Suprapubic skin (tissue), 4 donors: ENCODE data around the gene IMMP2L. TPM values are rescaled to one million over a fixed set of nuclear protein-coding genes. Genes with fewer than 3 reads are reported as not detected.

ENCODE experiments used
- DNase-seq, 2 donors: peaks; one replicate each; pipeline ENCODE4 v3.0.0-alpha.2; 2019; ENCODE audit warnings: low spot score in 2 of 2
- H3K27ac ChIP-seq: fragments of 200-600 bp; sonication (generic); one replicate; pipeline ENCODE4 v1.5.1; 2019
- H3K27me3 ChIP-seq: fragments of 200-600 bp; sonication (generic); one replicate; pipeline ENCODE4 v1.5.1; 2019
- H3K36me3 ChIP-seq: fragments of 200-600 bp; sonication (generic); one replicate; pipeline ENCODE4 v1.5.1; 2019
- H3K4me1 ChIP-seq: fragments of 200-600 bp; sonication (generic); one replicate; pipeline ENCODE4 v1.5.1; 2019
- H3K4me3 ChIP-seq: fragments of 200-600 bp; sonication (generic); one replicate; pipeline ENCODE4 v1.5.1; 2019; ENCODE audit warnings: mild to moderate bottlenecking
- H3K9me3 ChIP-seq: fragments of 200-600 bp; sonication (generic); one replicate; pipeline ENCODE4 v1.5.1; 2019
- EP300 ChIP-seq: sonication (generic); formaldehyde crosslinking; IDR thresholded peaks from one replicate; pipeline ENCODE4 v1.6.1; 2017; ENCODE audit warnings: antibody characterized with exemption
- POLR2A ChIP-seq, 2 donors: fragments of 450-650 bp; IDR thresholded peaks; one replicate each; pipeline ENCODE4 v1.6.1; 2017; ENCODE audit warnings: antibody characterized with exemption in 2 of 2, mild to moderate bottlenecking in 2 of 2, moderate library complexity in 2 of 2
- POLR2AphosphoS5 ChIP-seq, 3 donors: sonication (generic); formaldehyde crosslinking; IDR thresholded peaks; one replicate each; pipeline ENCODE4 v1.6.1; 2017; ENCODE audit warnings: antibody characterized with exemption in 3 of 3
- WGBS: methylation state at CpG from one replicate; pipeline ENCODE4 v1.1.5; 2018; 5-methylcytosine and 5-hydroxymethylcytosine counted together
- total RNA-seq, 4 donors: library from RNA; depleted of rRNA; stranded (reverse); fragments of >200 nt; gene quantifications; one replicate each; pipeline ENCODE4 v1.1.0, GENCODE V29; 2016
- TF ChIP-seq, protein P1 (sequence below), 2 donors: fragments of 200-600 bp in 1 of 2; fragments of 450-650 bp in 1 of 2; sonication (generic) in 1 of 2; IDR thresholded peaks; one replicate each; pipeline ENCODE4 v1.5.1; 2016 to 2019; ENCODE audit warnings: antibody characterized with exemption in 2 of 2, mild to moderate bottlenecking in 1 of 2, moderate library complexity in 1 of 2

IMMP2L gene
- total RNA-seq, 4 donors from 2014 or later = 10.6 to 20.6 (median 14.6) TPM

DNA sequence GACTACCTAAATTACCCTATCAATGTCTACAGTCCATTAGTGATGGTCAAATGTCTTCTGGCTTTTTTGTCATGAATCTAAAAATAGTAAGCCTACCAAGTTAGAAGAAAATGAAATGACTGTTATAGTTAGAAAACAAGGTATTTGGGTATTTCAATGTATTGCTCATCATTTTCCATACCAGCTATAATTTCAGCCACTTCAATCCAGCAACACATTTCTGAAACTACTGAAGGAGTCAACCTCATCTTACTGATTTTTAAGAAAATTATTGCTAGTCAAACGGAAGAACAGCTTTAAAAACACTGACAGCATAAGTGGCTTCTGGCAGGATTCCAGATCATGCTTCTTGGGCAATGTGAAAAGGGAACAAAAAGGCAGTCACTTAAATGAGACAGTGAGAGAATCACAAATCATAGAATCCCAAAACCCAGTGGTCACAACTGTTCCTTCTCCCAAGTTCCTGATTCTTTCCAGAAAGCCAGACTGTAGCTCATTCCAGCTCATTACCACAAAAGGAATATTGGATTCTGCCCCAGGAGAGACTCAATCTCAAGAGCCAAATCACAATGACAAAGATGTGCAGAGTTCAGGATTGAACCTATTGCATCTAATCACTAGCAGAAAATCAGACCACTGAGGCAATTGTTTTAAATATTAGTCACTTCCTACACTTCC, 532.6 kb downstream of the IMMP2L start:
- H3K4me3 ChIP-seq = no peak overlapping the region
- H3K4me1 ChIP-seq = peaks cover 9% of the 10 kb centered on the region
- no peak for DNase-seq
- H3K27me3 ChIP-seq = no peaks in the 10 kb centered on the region
- H3K27ac ChIP-seq = no peak overlapping the region
- H3K9me3 ChIP-seq = no peaks in the 10 kb centered on the region
- H3K36me3 ChIP-seq = no peaks in the 10 kb centered on the region
- no peak for TF ChIP-seq POLR2AphosphoS5 (IDR thresholded peaks at IDR 0.05)
- TF ChIP-seq, protein P1, sequence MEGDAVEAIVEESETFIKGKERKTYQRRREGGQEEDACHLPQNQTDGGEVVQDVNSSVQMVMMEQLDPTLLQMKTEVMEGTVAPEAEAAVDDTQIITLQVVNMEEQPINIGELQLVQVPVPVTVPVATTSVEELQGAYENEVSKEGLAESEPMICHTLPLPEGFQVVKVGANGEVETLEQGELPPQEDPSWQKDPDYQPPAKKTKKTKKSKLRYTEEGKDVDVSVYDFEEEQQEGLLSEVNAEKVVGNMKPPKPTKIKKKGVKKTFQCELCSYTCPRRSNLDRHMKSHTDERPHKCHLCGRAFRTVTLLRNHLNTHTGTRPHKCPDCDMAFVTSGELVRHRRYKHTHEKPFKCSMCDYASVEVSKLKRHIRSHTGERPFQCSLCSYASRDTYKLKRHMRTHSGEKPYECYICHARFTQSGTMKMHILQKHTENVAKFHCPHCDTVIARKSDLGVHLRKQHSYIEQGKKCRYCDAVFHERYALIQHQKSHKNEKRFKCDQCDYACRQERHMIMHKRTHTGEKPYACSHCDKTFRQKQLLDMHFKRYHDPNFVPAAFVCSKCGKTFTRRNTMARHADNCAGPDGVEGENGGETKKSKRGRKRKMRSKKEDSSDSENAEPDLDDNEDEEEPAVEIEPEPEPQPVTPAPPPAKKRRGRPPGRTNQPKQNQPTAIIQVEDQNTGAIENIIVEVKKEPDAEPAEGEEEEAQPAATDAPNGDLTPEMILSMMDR (IDR thresholded peaks at IDR 0.05) = no peak
- no peak for TF ChIP-seq EP300
- no peak for TF ChIP-seq POLR2A (IDR thresholded peaks at IDR 0.05)
- 25% methylated on average over 1 of the region's 1 CpG for WGBS

DNA sequence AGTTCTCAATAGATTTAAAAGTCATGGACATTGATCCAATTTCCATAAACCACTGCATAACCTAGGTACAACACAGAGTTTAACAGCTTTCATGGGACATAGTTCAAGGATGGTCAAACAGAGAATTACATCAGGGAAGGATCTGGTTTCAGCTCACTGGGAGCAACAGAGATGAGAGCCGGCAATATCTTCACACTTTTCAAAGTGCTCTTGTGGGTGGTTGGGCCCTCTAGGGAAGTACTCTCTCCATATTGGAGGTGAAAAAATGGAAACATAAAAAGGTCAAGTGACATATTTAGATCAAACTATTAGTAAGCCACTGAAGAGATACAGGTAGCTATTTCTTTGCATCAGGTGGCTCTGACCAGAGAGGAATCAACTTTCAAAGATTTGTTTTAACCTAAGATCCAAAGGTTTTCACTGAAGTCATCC, 533.1 kb downstream of the IMMP2L start:
- 89% methylated on average over 1 of the region's 1 CpG for WGBS
- H3K4me3 ChIP-seq = no peak overlapping the region
- no peaks in the 10 kb centered on the region for H3K27me3 ChIP-seq
- no peaks in the 10 kb centered on the region for H3K9me3 ChIP-seq
- no peak overlapping the region for H3K27ac ChIP-seq
- TF ChIP-seq POLR2AphosphoS5 (IDR thresholded peaks at IDR 0.05) (no peak), EP300 (no peak), POLR2A (IDR thresholded peaks at IDR 0.05) (no peak)
- TF ChIP-seq, protein P1 (IDR thresholded peaks at IDR 0.05) = no peak
- no peak for DNase-seq
- no peaks in the 10 kb centered on the region for H3K36me3 ChIP-seq
- H3K4me1 ChIP-seq = peaks cover 9% of the 10 kb centered on the region

DNA sequence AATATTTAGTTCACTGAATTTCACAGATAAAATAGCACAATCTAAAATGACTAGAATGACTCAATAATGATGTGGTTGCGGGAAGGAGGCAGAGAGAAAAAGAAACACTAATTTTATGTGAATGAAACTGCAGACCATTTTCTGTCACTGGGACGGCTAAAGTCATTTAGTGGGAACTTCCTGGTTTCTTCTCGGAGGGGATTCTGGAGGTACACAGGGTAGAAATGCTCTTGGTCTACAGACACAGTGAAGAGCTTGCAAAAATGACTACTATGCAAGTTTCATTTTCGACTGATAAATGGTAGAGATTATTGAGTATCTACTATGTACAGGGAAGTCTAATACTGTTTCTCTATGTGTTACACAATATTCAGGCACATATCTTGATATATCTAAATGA, 534.9 kb downstream of the IMMP2L start:
- H3K27ac ChIP-seq = no peak overlapping the region
- no peaks in the 10 kb centered on the region for H3K27me3 ChIP-seq
- WGBS = 93% methylated on average over 4 of the region's 4 CpGs
- H3K9me3 ChIP-seq = no peaks in the 10 kb centered on the region
- no peak overlapping the region for H3K4me3 ChIP-seq
- DNase-seq = no peak
- peaks cover 9% of the 10 kb centered on the region for H3K4me1 ChIP-seq
- no peaks in the 10 kb centered on the region for H3K36me3 ChIP-seq
- TF ChIP-seq, protein P1 (IDR thresholded peaks at IDR 0.05) = no peak
- no peak for TF ChIP-seq POLR2AphosphoS5 (IDR thresholded peaks at IDR 0.05)
- no peak for TF ChIP-seq POLR2A (IDR thresholded peaks at IDR 0.05)
- TF ChIP-seq EP300 = no peak

DNA sequence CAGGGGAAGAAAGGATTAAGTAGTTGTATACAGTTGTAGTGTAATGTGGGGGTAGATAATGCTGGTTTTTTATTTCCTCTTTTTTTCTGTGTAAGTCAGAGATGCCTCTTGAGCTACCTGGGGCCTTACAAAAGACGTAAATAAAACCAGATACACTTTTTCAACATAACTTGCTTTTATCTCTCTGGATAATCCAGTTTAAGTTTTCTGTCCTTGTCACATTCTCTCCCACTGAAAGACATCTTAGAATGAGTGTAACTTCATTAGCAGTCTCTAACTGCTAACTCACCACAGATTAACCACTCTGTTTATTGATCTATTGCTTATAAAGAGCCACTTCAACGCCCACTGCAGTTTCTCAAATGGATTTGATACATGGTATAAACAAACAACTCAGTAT, 535.5 kb downstream of the IMMP2L start:
- 93% methylated on average over 2 of the region's 2 CpGs for WGBS
- Histone ChIP-seq H3K27ac (no peak overlapping the region), H3K4me1 (peaks cover 9% of the 10 kb centered on the region), H3K27me3 (no peaks in the 10 kb centered on the region), H3K36me3 (no peaks in the 10 kb centered on the region), H3K9me3 (no peaks in the 10 kb centered on the region), H3K4me3 (no peak overlapping the region)
- TF ChIP-seq POLR2A (IDR thresholded peaks at IDR 0.05) (no peak), POLR2AphosphoS5 (IDR thresholded peaks at IDR 0.05) (no peak), EP300 (no peak)
- TF ChIP-seq, protein P1 (IDR thresholded peaks at IDR 0.05) = no peak
- DNase-seq = no peak

DNA sequence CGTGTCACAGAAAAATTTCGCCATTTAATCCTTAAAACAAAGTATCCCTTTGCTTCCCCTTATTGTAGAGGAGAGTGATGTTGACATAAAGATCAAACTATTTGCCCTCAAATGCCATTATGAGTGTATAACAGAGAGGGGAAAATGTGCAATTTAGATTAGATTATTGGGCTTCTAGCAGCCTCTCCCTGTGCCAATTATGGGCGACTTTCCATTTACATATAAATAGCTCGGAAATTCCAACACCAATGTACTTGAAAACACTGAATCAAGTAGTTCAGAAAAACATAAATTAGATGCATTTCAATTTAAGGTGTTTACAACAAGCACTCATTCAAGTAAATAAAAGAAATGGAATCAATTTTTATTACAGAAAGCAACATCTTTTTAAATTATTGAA, 535.9 kb downstream of the IMMP2L start:
- H3K4me1 ChIP-seq = peaks cover 9% of the 10 kb centered on the region
- H3K27me3 ChIP-seq = no peaks in the 10 kb centered on the region
- no peak overlapping the region for H3K27ac ChIP-seq
- H3K9me3 ChIP-seq = no peaks in the 10 kb centered on the region
- no peak overlapping the region for H3K4me3 ChIP-seq
- H3K36me3 ChIP-seq = no peaks in the 10 kb centered on the region
- 82% methylated on average over 4 of the region's 4 CpGs for WGBS
- TF ChIP-seq EP300 (no peak), POLR2A (IDR thresholded peaks at IDR 0.05) (no peak), POLR2AphosphoS5 (IDR thresholded peaks at IDR 0.05) (no peak)
- TF ChIP-seq, protein P1 (IDR thresholded peaks at IDR 0.05) = no peak
- DNase-seq = no peak
